Parathyroid adenoma (tissue), 2 donors: Measurements from ENCODE around the gene ADAMTSL5.

Source experiments
- H2AFZ ChIP-seq: fragments of 300-600 bp; sonication (generic); one replicate; pipeline ENCODE4 v1.7.0; 2017; ENCODE audit warnings: antibody characterized with exemption, mild to moderate bottlenecking
- H3K27ac ChIP-seq: fragments of 300-600 bp; sonication (generic); one replicate; pipeline ENCODE4 v1.7.0; 2017
- H3K27me3 ChIP-seq: fragments of 300-600 bp; sonication (generic); one replicate; pipeline ENCODE4 v1.7.0; 2017; ENCODE audit warnings: low read length; ENCODE audit not compliant: control insufficient read depth, insufficient read depth
- H3K36me3 ChIP-seq: fragments of 300-600 bp; sonication (generic); one replicate; pipeline ENCODE4 v1.7.0; 2017; ENCODE audit warnings: low read length; ENCODE audit not compliant: control insufficient read depth, insufficient read depth
- H3K4me1 ChIP-seq: fragments of 300-600 bp; sonication (generic); one replicate; pipeline ENCODE4 v1.7.0; 2017; ENCODE audit warnings: control low read depth
- H3K4me2 ChIP-seq: fragments of 300-600 bp; sonication (generic); one replicate; pipeline ENCODE4 v1.7.0; 2017; ENCODE audit warnings: low read length
- H3K4me3 ChIP-seq: fragments of 300-600 bp; sonication (generic); one replicate; pipeline ENCODE4 v1.7.0; 2017; ENCODE audit warnings: low read depth, low read length
- H3K79me2 ChIP-seq: fragments of 300-600 bp; sonication (generic); one replicate; pipeline ENCODE4 v1.7.0; 2017; ENCODE audit warnings: control low read depth
- H3K9ac ChIP-seq: fragments of 300-600 bp; sonication (generic); one replicate; pipeline ENCODE4 v1.7.0; 2017; ENCODE audit warnings: mild to moderate bottlenecking
- H3K9me3 ChIP-seq: fragments of 300-600 bp; sonication (generic); one replicate; pipeline ENCODE4 v1.7.0; 2017; ENCODE audit warnings: low read length; ENCODE audit not compliant: control insufficient read depth
- CTCF ChIP-seq: fragments of 300-600 bp; sonication (generic); IDR thresholded peaks from one replicate; pipeline ENCODE4 v1.7.0; 2017; ENCODE audit warnings: antibody characterized with exemption, mild to moderate bottlenecking
- donor health status: primary hyperparathyroidism.

Gene ADAMTSL5

GRCh38 chr19:1466461-1467214 lies 46.2 kb downstream of the ADAMTSL5 start:
- Histone ChIP-seq H3K36me3 (no peaks in the 10 kb centered on the region), H3K9ac (no peak overlapping the region), H3K79me2 (peaks cover 10% of the 10 kb centered on the region), H3K4me1 (peaks cover 14% of the 10 kb centered on the region), H2AFZ (no peak overlapping the region), H3K27me3 (peaks cover 11% of the 10 kb centered on the region), H3K4me2 (no peak overlapping the region), H3K27ac (no peak overlapping the region), H3K9me3 (no peaks in the 10 kb centered on the region), H3K4me3 (no peak overlapping the region)
- no peak for TF ChIP-seq CTCF

- H3K27me3 ChIP-seq: peaks cover 11% of the 10 kb centered on the region
- no peak for TF ChIP-seq CTCF
Measured at GRCh38 chr19:1466018-1466460, 46.8 kb downstream of the ADAMTSL5 start.

GRCh38 chr19:1465191-1466016 lies 47.4 kb downstream of the ADAMTSL5 start:
- peak; percentile 10 for TF ChIP-seq CTCF
- H3K27me3 ChIP-seq: peaks cover 11% of the 10 kb centered on the region
- H3K4me1 ChIP-seq: peaks cover 14% of the 10 kb centered on the region
- no peak overlapping the region for H3K4me2 ChIP-seq
- H3K4me3 ChIP-seq: no peak overlapping the region
- no peak overlapping the region for H3K9ac ChIP-seq
- no peak overlapping the region for H2AFZ ChIP-seq
- H3K36me3 ChIP-seq: no peaks in the 10 kb centered on the region
- no peaks in the 10 kb centered on the region for H3K9me3 ChIP-seq
- peaks cover 10% of the 10 kb centered on the region for H3K79me2 ChIP-seq
- no peak overlapping the region for H3K27ac ChIP-seq

More at GRCh38 chr19:1466018-1466460, 46.8 kb downstream of the ADAMTSL5 start:
- no peaks in the 10 kb centered on the region for H3K9me3 ChIP-seq
- H3K4me1 ChIP-seq: peaks cover 14% of the 10 kb centered on the region
- H3K4me3 ChIP-seq: no peak overlapping the region
- H2AFZ ChIP-seq: no peak overlapping the region
- no peak overlapping the region for H3K27ac ChIP-seq
- peaks cover 10% of the 10 kb centered on the region for H3K79me2 ChIP-seq
- H3K9ac ChIP-seq: no peak overlapping the region
- H3K36me3 ChIP-seq: no peaks in the 10 kb centered on the region
- H3K4me2 ChIP-seq: no peak overlapping the region

GRCh38 chr19:1461862-1462261 lies 51.0 kb downstream of the ADAMTSL5 start:
- no peak overlapping the region for H3K4me2 ChIP-seq
- H3K9me3 ChIP-seq: no peaks in the 10 kb centered on the region
- no peaks in the 10 kb centered on the region for H3K36me3 ChIP-seq
- H2AFZ ChIP-seq: no peak overlapping the region
- no peak overlapping the region for H3K27ac ChIP-seq
- peaks cover 10% of the 10 kb centered on the region for H3K79me2 ChIP-seq
- no peak overlapping the region for H3K9ac ChIP-seq
- no peak overlapping the region for H3K4me3 ChIP-seq
- no peak for TF ChIP-seq CTCF
- H3K4me1 ChIP-seq: peaks cover 2% of the 10 kb centered on the region
- H3K27me3 ChIP-seq: no peaks in the 10 kb centered on the region
